KBM-7 (cell line): ENCODE measurements around the gene LZIC.

Experiments
- DNase-seq: peaks from one replicate; pipeline ENCODE4 v3.0.0-alpha.2; 2015
- in situ Hi-C: fragments of 300-500 bp; cut with MboI; formaldehyde crosslinking; loops from 2 replicates; pipeline ENCODE4 v1.14.3; 2020; ENCODE audit warnings: low sequenced_read_pairs, low pct_unique_long_range_greater_than_20kb, mixed read lengths

The LZIC gene

DNA sequence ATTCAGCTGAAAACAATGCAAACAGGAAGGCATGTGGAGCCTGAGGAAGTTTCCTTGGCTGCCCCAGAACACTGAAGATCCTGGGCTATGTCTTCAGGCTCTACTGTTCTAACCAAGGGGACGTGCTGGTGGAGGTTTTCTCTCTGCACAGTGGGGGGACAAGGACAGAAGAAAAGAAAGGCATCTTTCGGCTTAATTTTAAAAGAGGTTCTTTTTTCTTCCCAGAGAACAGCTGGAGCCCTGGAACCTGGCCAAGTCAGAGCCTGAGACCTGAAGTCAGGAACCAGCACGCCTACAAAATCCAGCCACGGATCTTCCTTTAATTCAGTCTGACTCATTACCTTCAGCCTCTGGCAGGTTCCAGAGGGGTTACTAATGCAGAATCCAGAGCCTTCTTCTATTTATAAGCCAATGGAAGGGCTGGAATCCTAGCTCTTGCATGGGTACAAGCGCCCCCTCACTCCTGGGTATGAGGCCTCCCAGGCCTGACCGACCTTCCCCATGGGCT is 52.9 kb downstream of the LZIC start:
- peak; percentile 52 for DNase-seq
- in situ Hi-C loops = no loop called here

DNA sequence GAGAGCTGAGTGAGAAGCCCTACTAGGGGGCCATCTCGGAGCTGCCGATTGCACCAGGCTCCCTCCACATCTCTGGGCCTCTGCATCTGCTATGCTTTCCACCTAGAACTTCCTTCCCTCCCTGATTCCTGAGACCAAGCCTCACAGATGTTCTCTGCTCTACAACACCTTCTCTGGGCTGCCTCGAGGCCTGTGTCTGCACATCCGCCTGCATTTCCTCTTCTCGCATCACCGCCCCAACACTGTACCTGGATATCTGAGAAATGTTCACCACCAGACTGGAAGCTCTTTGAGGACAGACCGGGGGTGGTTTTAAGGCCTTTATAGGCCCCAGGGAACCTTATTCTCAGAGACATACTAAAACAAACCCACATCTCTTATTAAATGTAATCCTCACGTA is 53.8 kb downstream of the LZIC start:
- in situ Hi-C loops = no loop called here
- DNase-seq = peak; percentile 55

DNA sequence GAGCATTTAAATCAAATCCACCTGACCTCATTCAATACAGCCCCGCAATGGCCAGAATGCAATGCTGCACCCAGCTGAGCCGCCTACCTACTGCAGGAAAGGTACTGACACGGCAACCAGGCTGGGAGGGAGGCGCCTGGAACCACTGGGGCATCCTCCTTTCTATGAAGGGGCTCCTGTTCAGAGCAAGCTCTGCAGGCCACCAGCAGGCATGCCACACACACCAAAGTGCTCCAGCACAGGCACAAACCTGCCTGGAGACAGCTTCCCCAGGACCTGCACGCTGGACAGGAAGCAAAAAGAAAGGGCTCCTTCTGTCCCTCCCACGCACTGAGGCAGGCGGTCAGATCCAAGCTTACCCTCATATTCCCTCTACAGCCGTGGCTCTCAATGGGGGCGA is 54.3 kb downstream of the LZIC start:
- no peak for DNase-seq
- in situ Hi-C loops = no loop called here

DNA sequence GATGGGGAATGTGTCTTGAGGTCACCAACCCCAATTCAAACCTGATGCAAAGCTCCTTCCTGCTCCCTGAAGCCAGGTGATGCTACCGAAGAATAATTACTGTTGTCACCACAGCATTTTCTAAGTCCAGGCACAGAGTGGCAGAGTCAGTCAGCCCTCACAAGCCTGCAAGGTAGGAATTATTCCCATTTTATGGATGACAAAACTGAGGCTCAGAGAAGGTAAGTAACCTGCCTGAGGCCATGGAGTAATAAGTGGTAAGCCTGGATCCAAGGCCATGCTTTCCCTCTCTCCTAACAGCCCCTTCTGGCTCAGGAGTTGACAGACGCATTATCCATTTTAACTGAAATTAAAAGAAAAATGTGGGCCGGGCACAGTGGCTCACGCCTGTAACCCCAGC is 56.1 kb downstream of the LZIC start:
- no peak for DNase-seq
- in situ Hi-C loops = no loop called here

DNA sequence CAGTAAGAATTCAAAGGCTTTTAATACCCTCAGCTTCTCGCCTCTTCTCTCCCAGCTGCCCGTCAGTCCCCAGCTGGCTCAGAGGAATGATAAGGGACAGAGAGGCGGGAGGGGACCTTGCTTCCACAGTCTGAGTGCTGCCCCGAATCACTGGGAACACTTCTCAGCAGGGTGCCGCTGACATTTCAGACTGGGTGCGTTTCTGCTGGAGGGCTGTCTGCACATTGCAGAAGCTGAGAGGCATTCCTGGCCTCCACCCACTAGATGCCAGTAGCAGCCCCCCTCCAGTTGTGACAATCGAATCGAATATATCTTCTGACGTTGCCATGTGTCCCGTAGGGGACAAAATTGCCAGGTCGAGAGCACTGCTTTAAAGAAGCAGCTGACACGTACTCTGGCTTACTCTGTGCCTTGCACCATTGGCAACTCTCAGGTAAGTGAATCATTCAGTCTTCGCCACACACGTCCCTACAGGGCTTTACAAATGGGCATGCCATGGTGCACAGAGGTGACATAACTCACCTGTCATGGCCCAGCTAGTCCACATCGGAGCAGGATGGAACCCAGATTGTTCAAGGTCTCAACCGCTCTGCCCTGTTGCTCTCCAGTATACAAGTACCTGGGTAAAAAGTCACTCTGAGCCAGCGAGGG is 57.0 kb downstream of the LZIC start:
- in situ Hi-C loops = no loop called here
- DNase-seq = no peak

DNA sequence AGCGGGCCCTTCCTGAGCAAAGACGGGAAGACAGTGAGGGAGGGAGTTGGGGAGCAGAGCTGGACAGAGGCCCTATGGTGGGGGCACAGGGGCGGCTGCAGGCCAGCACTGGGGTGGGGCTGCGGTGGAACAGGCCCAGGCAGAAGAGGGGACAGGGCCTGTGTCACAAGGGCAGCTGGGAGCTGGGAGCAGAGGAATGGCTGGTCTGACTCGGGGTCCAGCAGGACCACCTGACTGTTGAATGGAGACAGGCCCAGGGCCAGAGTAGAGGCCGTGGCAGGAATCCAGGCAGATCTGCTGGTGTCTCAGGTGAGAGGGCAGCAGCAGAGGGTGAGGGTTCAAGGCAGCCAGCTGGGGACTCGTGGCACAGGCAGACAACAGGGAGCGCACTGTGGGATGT is 58.4 kb downstream of the LZIC start:
- in situ Hi-C loops = no loop called here
- no peak for DNase-seq

DNA sequence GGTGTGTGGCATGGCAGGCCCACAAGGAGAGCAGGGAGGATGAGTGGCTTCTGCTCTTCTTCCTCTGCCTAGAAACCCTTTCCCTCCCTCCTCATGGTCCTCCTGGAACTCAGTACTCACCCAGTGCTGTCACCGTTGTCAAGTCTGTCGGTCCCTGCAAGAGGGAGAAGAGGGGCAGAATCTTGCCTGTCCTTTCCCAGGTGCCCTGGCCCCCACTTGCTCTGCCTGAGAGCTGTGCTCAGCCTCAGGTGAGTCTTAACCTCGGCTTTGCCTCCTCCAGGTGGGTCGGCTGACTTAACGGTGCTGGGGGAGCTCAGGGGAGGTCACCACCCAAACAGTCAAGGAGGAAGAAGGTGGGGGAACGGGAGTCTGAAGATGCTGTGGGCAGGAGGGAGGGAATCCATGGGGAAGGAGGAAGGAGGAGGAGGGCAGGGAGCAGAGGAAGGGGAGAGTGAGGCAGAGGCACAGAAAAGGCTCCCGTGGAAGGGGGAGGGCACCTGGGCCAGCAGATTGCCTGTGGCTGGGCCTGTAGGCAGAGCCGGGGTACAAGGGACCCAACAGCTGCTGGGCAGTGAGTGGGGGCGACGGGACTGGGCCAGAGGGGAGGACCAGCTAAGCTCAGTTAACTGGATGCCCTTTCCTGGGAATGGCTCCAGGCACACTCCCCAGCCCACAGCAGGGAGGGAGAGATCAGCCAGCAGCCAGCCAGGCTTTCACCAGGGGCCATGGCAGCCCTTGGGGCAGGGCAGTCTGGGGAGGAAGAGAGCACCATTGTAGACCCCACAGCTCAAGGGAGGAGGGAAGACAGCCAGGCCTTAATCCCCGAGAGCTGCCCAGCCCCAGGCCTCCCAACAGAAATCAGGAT is 59.4 kb downstream of the LZIC start:
- no peak for DNase-seq

DNA sequence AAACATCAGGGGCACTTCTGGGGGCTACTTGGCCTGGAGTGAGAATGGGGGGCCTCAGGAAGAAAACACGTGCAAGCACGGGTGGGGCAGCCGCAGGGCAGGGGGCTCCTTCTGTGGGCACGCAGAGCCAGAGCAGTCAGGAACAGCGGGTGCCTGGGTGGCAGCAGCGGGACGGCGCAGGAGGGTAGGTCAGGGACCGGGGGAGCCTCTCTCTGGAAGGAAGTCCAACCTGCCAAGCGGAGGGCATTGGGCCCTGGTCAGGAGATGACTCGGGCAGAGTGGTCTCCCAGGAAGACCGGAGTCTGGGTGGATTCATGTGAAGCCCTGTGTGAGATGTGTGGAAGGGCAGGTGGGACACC is 60.3 kb downstream of the LZIC start:
- in situ Hi-C loops = no loop called here
- DNase-seq = no peak

More for the DNA sequence above, 59.4 kb downstream of the LZIC start:
- in situ Hi-C loops = no loop called here

DNA sequence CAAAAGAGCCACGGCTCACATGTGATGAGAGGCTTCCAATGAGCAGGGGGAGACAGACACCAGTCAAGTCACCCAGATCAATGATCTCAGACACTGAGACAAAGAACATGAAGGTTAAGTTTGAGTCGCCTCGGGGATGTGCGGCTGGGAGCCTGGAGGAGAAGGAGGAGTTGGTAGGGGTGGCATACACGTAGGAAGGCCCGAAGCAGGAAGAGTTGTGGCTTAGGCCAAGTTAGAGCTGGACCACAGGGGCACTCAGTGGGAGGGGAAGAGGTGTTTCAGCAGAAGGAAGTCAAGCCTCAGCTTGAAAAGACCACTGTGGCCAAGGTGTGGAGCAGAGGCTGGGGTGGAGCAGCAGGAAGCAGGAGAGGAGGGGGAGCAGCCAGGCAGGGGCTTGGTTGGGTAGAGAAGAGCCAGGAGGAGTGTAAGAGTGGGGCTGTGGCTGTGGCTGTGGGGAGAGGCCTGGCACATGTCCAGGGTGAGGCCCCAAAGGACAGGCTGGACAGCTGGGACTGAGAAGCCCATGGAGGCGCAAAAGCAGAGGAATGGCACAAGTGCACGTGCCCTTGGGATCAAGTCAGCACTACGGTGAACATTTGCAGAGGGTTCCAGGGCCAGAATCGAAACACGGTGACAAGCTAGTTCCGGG is 60.8 kb downstream of the LZIC start:
- in situ Hi-C loops = no loop called here
- no peak for DNase-seq

DNA sequence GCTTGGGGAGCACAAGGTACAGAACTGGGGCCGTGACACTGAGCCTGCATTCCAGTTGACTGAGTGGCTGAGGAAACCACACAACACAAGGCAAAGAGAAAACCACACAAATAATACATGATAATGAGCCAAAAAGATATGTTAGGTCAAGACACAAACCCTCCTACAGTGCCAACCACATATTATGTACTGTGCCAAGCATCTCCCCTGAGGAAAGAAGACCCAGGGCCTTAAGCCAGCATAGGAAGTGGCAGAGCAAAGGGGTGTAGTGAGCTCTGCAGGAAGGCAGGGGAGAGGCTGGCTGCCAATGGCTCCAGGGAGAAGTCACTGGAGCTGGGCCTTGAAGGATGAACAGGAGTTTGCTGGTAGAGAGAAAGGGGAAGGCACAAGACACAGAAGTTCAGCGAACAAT is 61.3 kb downstream of the LZIC start:
- no peak for DNase-seq
- in situ Hi-C loops = no loop called here
